Testis (tissue), 3 donors: Measurements from ENCODE around the gene CLDN17. TPM values are rescaled to one million over a fixed set of nuclear protein-coding genes. Genes with fewer than 3 reads are reported as not detected.

Experiments used
- DNase-seq: peaks from one replicate; pipeline ENCODE4 v3.0.0-alpha.2; 2019
- H3K27ac ChIP-seq, 2 donors: fragments of 200-600 bp; sonication (generic); one replicate each; pipeline ENCODE4 v1.5.1; 2019
- H3K27me3 ChIP-seq: fragments of 200-600 bp; sonication (generic); one replicate; pipeline ENCODE4 v1.5.1; 2019
- H3K36me3 ChIP-seq: fragments of 200-600 bp; sonication (generic); one replicate; pipeline ENCODE4 v1.5.1; 2017; ENCODE audit warnings: low read depth; ENCODE audit errors: missing control alignments
- H3K4me1 ChIP-seq: fragments of 200-600 bp; sonication (generic); one replicate; pipeline ENCODE4 v1.5.1; 2019
- H3K4me3 ChIP-seq, 2 donors: fragments of 200-600 bp; sonication (generic); one replicate each; pipeline ENCODE4 v1.5.1; 2017 to 2019
- H3K9me3 ChIP-seq: fragments of 200-600 bp; sonication (generic); one replicate; pipeline ENCODE4 v1.5.1; 2017
- CTCF ChIP-seq, 3 experiments: fragments of 450-650 bp in 2 of 3; fragments of 200-600 bp in 1 of 3; sonication (generic) in 1 of 3; IDR thresholded peaks; one replicate each; pipeline ENCODE4 v1.5.1; 2016 to 2019; ENCODE audit warnings: antibody characterized with exemption in 3 of 3, mild to moderate bottlenecking in 2 of 3, moderate library complexity in 1 of 3
- POLR2A ChIP-seq: fragments of 450-650 bp; IDR thresholded peaks from one replicate; pipeline ENCODE4 v1.6.1; 2017; ENCODE audit warnings: antibody characterized with exemption, mild to moderate bottlenecking, moderate library complexity
- WGBS, 2 donors: methylation state at CpG; one replicate each; pipeline ENCODE4 v1.1.5; 2018; 5-methylcytosine and 5-hydroxymethylcytosine counted together
- intact Hi-C: fragments of 100-400 bp; cut with DNase I; formaldehyde crosslinking; loops from one replicate; pipeline ENCODE4 v1.15.1; 2023; ENCODE audit warnings: low total_unique reads
- polyA plus RNA-seq: library from polyadenylated mRNA; stranded (reverse); fragments of 350-450 nt; fragmentation: Illumina TruSeq; extraction: RNeasy Lipid Tissue Mini Kit (QIAGEN cat#74804); gene quantifications from one replicate; pipeline ENCODE4 v1.2.3, GENCODE V29; 2014; ENCODE audit warnings: low read depth, low replicate concordance; ENCODE audit not compliant: insufficient read depth
- total RNA-seq, 2 donors: library from RNA; depleted of rRNA; stranded (reverse); fragments of >200 nt; gene quantifications; one replicate each; pipeline ENCODE4 v1.2.3, GENCODE V29; 2016

CLDN17 gene
- total and polyA plus RNA-seq, 3 donors from 2014 or later, result 0.46 TPM; not detected in 2

- TF ChIP-seq CTCF (IDR thresholded peaks at IDR 0.05) (no peak), POLR2A (no peak)
- H3K27me3 ChIP-seq, result no peaks in the 10 kb centered on the region
- WGBS, 2 donors, result 58 to 67% methylated on average over 7 of the region's 7 CpGs
- no peak overlapping the region for H3K27ac ChIP-seq
- H3K9me3 ChIP-seq, result no peaks in the 10 kb centered on the region
- DNase-seq, result no peak
- intact Hi-C loops, result no loop called here
- no peaks in the 10 kb centered on the region for H3K4me1 ChIP-seq
- H3K36me3 ChIP-seq, result no peaks in the 10 kb centered on the region
- H3K4me3 ChIP-seq, result no peak overlapping the region
Measured at GRCh38 chr21:30190554-30190953, 23.9 kb upstream of the CLDN17 start.

DNA sequence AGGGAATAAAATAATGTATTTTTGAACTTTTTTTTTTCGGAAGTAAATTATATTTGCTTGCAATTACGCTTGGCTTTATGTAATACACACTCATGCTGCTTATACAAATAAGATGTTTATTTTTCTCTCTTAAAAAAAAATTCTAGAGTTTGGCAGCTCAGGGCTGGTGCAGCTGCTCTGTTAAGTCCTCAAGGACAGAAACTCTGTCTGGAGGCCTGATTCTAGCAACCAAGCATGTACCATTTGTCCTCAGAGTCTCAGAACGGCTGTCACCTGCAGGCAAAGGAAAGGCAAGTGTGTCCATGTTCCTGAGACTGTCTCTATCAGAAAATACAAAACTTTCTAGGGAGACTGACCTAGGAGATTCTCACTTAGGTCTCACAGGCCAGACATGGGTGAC, 23.2 kb upstream of the CLDN17 start:
- intact Hi-C loops, result no loop called here
- Histone ChIP-seq H3K27ac (no peak overlapping the region), H3K36me3 (no peaks in the 10 kb centered on the region), H3K4me3 (no peak overlapping the region), H3K9me3 (no peaks in the 10 kb centered on the region), H3K27me3 (no peaks in the 10 kb centered on the region), H3K4me1 (no peaks in the 10 kb centered on the region)
- no peak for DNase-seq
- WGBS, 2 donors, result 47 to 54% methylated on average over 3 of the region's 3 CpGs
- TF ChIP-seq POLR2A (no peak), CTCF (IDR thresholded peaks at IDR 0.05) (no peak)

GRCh38 chr21:30186242-30186641, 19.6 kb upstream of the CLDN17 start:
- intact Hi-C loops, result no loop called here
- no peaks in the 10 kb centered on the region for H3K4me1 ChIP-seq
- TF ChIP-seq CTCF (IDR thresholded peaks at IDR 0.05), result no peak
- TF ChIP-seq POLR2A, result no peak
- no peaks in the 10 kb centered on the region for H3K36me3 ChIP-seq
- WGBS, 2 donors, result 80 to 85% methylated on average over 2 of the region's 2 CpGs
- DNase-seq, result no peak
- H3K9me3 ChIP-seq, result no peaks in the 10 kb centered on the region
- H3K27me3 ChIP-seq, result no peaks in the 10 kb centered on the region
- H3K27ac ChIP-seq, result no peak overlapping the region
- no peak overlapping the region for H3K4me3 ChIP-seq

DNA sequence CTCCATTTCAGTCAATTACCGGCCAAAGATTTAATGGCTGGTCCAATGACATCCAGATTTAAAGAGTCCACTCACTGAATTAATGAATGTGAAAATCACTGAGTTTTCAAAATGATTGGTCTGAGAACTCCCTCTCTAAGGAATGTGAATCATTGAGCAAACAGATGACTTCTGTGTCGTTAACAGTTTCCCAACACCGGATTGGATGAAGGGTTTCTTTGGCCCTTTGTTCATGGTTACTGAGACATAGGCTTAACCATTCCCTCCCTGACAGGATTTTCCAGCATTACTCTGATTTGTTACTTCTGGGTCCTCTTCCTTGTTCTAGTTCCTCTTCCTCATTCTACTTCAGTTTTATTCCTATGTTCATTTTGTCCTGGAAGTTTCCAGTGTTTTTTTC, 1.5 kb upstream of the CLDN17 start:
- WGBS, 2 donors, result 63 to 64% methylated on average over 3 of the region's 3 CpGs

More for the DNA sequence above, 1.5 kb upstream of the CLDN17 start:
- no peaks in the 10 kb centered on the region for H3K36me3 ChIP-seq
- no peaks in the 10 kb centered on the region for H3K4me1 ChIP-seq
- no peak overlapping the region for H3K27ac ChIP-seq
- no peak overlapping the region for H3K4me3 ChIP-seq
- intact Hi-C loops, result no loop called here
- TF ChIP-seq CTCF (IDR thresholded peaks at IDR 0.05) (no peak), POLR2A (no peak)
- DNase-seq, result no peak
- H3K9me3 ChIP-seq, result no peaks in the 10 kb centered on the region
- no peaks in the 10 kb centered on the region for H3K27me3 ChIP-seq
